GM18870 (cell line): ENCODE data around the gene LHX2.

Source experiments
- ATAC-seq: cut with Tn5 transposase; IDR thresholded peaks from one replicate; pipeline ENCODE4 v1.9.1; 2021; ENCODE audit warnings: moderate library complexity; ENCODE audit not compliant: unreplicated experiment

Gene LHX2

GRCh38 chr9:124029617-124030016 lies 18.0 kb downstream of the LHX2 start:
- no peak for ATAC-seq

- no peak for ATAC-seq
These were observed 19.4 kb downstream of the LHX2 start for GRCh38 chr9:124030969-124031451.

GRCh38 chr9:124032247-124032646 lies 20.7 kb downstream of the LHX2 start:
- ATAC-seq = no peak

- ATAC-seq = no peak
These were observed 21.8 kb downstream of the LHX2 start for GRCh38 chr9:124033348-124033747.

GRCh38 chr9:124033967-124034366 lies 22.4 kb downstream of the LHX2 start:
- ATAC-seq = no peak

GRCh38 chr9:124035001-124035650 lies 23.6 kb downstream of the LHX2 start:
- ATAC-seq = no peak

GRCh38 chr9:124036578-124036977 lies 25.0 kb downstream of the LHX2 start:
- ATAC-seq = no peak

GRCh38 chr9:124037790-124038189 lies 26.2 kb downstream of the LHX2 start:
- ATAC-seq = no peak

GRCh38 chr9:124038239-124038638 lies 26.7 kb downstream of the LHX2 start:
- ATAC-seq = no peak

- no peak for ATAC-seq
These were observed 27.4 kb downstream of the LHX2 start for GRCh38 chr9:124038790-124039633.

GRCh38 chr9:124040186-124040931 lies 28.8 kb downstream of the LHX2 start:
- ATAC-seq = no peak

GRCh38 chr9:124040935-124041816 lies 29.6 kb downstream of the LHX2 start:
- ATAC-seq = no peak

- no peak for ATAC-seq
These were observed 30.2 kb downstream of the LHX2 start for GRCh38 chr9:124041817-124042116.

- no peak for ATAC-seq
These were observed 30.7 kb downstream of the LHX2 start for GRCh38 chr9:124042201-124042721.

GRCh38 chr9:124044448-124044847 lies 32.9 kb downstream of the LHX2 start:
- no peak for ATAC-seq

GRCh38 chr9:124045076-124045829 lies 33.7 kb downstream of the LHX2 start:
- ATAC-seq = no peak

- ATAC-seq = no peak
These were observed 34.2 kb downstream of the LHX2 start for GRCh38 chr9:124045830-124046177.

- ATAC-seq = no peak
These were observed 34.6 kb downstream of the LHX2 start for GRCh38 chr9:124046189-124046588.

GRCh38 chr9:124047251-124047672 lies 35.7 kb downstream of the LHX2 start:
- no peak for ATAC-seq

- ATAC-seq = no peak
These were observed 39.4 kb downstream of the LHX2 start for GRCh38 chr9:124050955-124051354.
